Sigmoid colon (tissue), 7 donors: Measurements from ENCODE around the gene PITX3. TPM values are rescaled to one million over a fixed set of nuclear protein-coding genes. Genes with fewer than 3 reads are reported as not detected.
"Not testable (repeated sequence)": the region's sequence is repeated elsewhere in the genome, so short reads cannot be mapped to it uniquely, and the experiment has no call there.

ENCODE experiments used
- DNase-seq: peaks from one replicate; pipeline ENCODE4 v3.0.0-alpha.2; 2019
- H3K27ac ChIP-seq, 4 donors: fragments of 200-600 bp; sonication (generic); one replicate each; pipeline ENCODE4 v1.5.1; 2016 to 2019; ENCODE audit warnings: mild to moderate bottlenecking in 1 of 4
- H3K27me3 ChIP-seq, 3 donors: fragments of 200-600 bp; sonication (generic); one replicate each; pipeline ENCODE4 v1.5.1; 2019; ENCODE audit warnings: mild to moderate bottlenecking in 1 of 3
- H3K36me3 ChIP-seq, 4 donors: fragments of 200-600 bp; sonication (generic); one replicate each; pipeline ENCODE4 v1.5.1; 2016 to 2019
- H3K4me1 ChIP-seq, 4 donors: fragments of 200-600 bp; sonication (generic); one replicate each; pipeline ENCODE4 v1.5.1; 2017 to 2019
- H3K4me3 ChIP-seq, 4 donors: fragments of 200-600 bp; sonication (generic); one replicate each; pipeline ENCODE4 v1.5.1; 2017 to 2019; ENCODE audit warnings: mild to moderate bottlenecking in 2 of 4, moderate library complexity in 1 of 4
- H3K9me3 ChIP-seq, 4 donors: fragments of 200-600 bp in 3 of 4; sonication (generic) in 3 of 4; one replicate each; pipeline versions ENCODE4 v1.5.1 to v1.6.1; 2013 to 2019
- EP300 ChIP-seq, 4 donors: sonication (generic); formaldehyde crosslinking; IDR thresholded peaks; one replicate each; pipeline ENCODE4 v1.6.1; 2017; ENCODE audit warnings: antibody characterized with exemption in 4 of 4
- POLR2A ChIP-seq, 2 donors: fragments of 450-650 bp; IDR thresholded peaks; one replicate each; pipeline ENCODE4 v1.6.1; 2016; ENCODE audit warnings: antibody characterized with exemption in 2 of 2, mild to moderate bottlenecking in 2 of 2, moderate library complexity in 2 of 2
- POLR2AphosphoS5 ChIP-seq, 4 donors: sonication (generic); formaldehyde crosslinking; IDR thresholded peaks; one replicate each; pipeline ENCODE4 v1.6.1; 2017; ENCODE audit warnings: antibody characterized with exemption in 4 of 4
- WGBS, 2 donors: extraction: QIAGEN DNeasy Blood & Tissue Kit; methylation state at CpG; one replicate each; pipeline ENCODE4 v1.1.7; 2013; 5-methylcytosine and 5-hydroxymethylcytosine counted together
- intact Hi-C: fragments of 100-400 bp; cut with DNase I; formaldehyde crosslinking; loops from one replicate; pipeline ENCODE4 v1.15.1; 2023
- polyA plus RNA-seq, 3 donors: library from polyadenylated mRNA; stranded (reverse); fragments of 200-250 nt; gene quantifications; one replicate each; pipeline ENCODE4 v1.2.3, GENCODE V29; 2013
- total RNA-seq, 4 donors: library from RNA; depleted of rRNA; stranded (reverse); fragments of >200 nt; gene quantifications; one replicate each; pipeline ENCODE4 v1.1.0, GENCODE V29; 2016
- TF ChIP-seq, protein P1 (sequence below), 4 experiments: fragments of 450-650 bp in 3 of 4; fragments of 200-600 bp in 1 of 4; IDR thresholded peaks; one replicate each; pipeline ENCODE4 v1.5.1; 2016 to 2019; ENCODE audit warnings: antibody characterized with exemption in 4 of 4, mild to moderate bottlenecking in 3 of 4, moderate library complexity in 2 of 4
- donor health status: healthy with polysubstance abuse.
- donor health status: Bipolar disorder and iron deficiency.
- donor health status: healthy.

Gene PITX3
- total and polyA plus RNA-seq, 7 donors, result not detected

DNA sequence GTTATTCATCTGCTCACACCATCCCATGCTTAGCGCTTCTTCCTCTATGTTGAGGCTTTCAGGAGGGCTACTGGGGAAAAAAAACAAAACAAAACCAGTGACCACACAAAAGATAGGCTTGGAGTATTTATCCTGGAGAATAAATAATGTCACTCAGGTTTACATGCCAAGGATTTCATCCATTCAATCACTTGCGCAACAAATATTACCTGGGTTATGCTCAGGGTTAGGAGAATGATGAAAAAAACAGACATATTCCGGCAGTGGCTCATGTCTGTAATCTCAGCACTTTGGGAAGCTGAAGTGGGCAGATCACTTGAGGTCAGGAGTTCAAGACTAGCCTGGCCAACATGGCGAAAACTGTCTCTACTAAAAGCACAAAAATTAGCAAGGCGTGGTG is 18.5 kb downstream of the PITX3 start:
- H3K27me3 ChIP-seq, result no peaks in the 10 kb centered on the region
- intact Hi-C loops, result loop anchor here (10.0 kb wide), 1 partner anchor 362 kb away; no protein-coding TSS in a partner anchor
- H3K4me3 ChIP-seq, result no peak overlapping the region
- no peaks in the 10 kb centered on the region for H3K9me3 ChIP-seq
- TF ChIP-seq, protein P1, sequence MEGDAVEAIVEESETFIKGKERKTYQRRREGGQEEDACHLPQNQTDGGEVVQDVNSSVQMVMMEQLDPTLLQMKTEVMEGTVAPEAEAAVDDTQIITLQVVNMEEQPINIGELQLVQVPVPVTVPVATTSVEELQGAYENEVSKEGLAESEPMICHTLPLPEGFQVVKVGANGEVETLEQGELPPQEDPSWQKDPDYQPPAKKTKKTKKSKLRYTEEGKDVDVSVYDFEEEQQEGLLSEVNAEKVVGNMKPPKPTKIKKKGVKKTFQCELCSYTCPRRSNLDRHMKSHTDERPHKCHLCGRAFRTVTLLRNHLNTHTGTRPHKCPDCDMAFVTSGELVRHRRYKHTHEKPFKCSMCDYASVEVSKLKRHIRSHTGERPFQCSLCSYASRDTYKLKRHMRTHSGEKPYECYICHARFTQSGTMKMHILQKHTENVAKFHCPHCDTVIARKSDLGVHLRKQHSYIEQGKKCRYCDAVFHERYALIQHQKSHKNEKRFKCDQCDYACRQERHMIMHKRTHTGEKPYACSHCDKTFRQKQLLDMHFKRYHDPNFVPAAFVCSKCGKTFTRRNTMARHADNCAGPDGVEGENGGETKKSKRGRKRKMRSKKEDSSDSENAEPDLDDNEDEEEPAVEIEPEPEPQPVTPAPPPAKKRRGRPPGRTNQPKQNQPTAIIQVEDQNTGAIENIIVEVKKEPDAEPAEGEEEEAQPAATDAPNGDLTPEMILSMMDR (IDR thresholded peaks at IDR 0.05), result no peak
- TF ChIP-seq POLR2AphosphoS5 (IDR thresholded peaks at IDR 0.05) (no peak), POLR2A (IDR thresholded peaks at IDR 0.05) (no peak), EP300 (IDR thresholded peaks at IDR 0.05) (no peak)
- H3K36me3 ChIP-seq, result no peaks in the 10 kb centered on the region
- 87 to 90% methylated on average over 5 of the region's 5 CpGs for WGBS, 2 donors
- DNase-seq, result no peak
- peaks cover 0 to 15% (median 12%) of the 10 kb centered on the region in 4 donors for H3K4me1 ChIP-seq
- no peak overlapping the region for H3K27ac ChIP-seq

DNA sequence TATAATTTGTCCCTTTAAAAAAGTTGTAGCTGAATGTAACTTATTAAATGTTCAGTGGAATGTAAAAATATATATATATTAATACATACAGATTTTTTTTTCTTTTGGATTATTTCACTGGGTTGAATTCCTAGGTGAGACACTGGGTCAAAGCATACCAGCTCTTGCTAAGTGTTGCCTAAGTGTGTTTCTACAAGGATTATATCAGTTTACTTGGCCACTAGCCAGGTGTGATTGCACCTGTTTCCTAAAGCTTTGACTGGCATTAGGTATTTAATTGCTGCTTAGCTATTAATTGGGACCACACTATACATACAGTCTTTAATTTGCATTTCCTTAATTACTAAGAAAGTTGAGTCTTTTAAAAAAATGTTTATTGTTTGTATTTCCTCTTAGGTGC is 20.7 kb downstream of the PITX3 start:
- Histone ChIP-seq H3K27me3 (no peaks in the 10 kb centered on the region), H3K9me3 (no peaks in the 10 kb centered on the region), H3K4me3 (no peak overlapping the region), H3K36me3 (no peaks in the 10 kb centered on the region), H3K27ac (no peak overlapping the region), H3K4me1 (peaks cover 0 to 3% (median 1%) of the 10 kb centered on the region in 4 donors)
- intact Hi-C loops, result loop anchor here (10.0 kb wide), 1 partner anchor 364 kb away; no protein-coding TSS in a partner anchor
- no peak for DNase-seq
- TF ChIP-seq, protein P1 (IDR thresholded peaks at IDR 0.05), result no peak
- TF ChIP-seq POLR2AphosphoS5 (IDR thresholded peaks at IDR 0.05), result no peak
- TF ChIP-seq POLR2A (IDR thresholded peaks at IDR 0.05), result no peak
- no peak for TF ChIP-seq EP300 (IDR thresholded peaks at IDR 0.05)

DNA sequence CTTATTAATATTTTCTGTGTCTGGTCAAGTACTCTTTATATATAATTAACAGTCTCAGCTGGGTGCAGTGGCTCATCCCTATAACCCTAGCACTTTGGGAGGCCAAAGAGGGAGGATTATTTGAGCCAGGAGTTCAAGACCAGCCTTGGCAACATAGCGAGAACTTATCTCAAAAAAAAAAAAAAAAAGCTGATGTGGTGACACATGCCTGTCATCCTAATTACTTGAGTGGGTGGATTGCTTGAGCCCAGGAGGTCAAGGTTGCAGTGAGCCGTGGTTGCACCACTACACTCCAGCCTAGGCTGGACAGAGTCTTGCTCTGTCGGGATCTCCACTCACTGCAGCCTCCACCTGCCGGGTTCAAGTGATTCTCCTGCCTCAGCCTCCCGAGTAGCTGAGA is 21.9 kb downstream of the PITX3 start:
- H3K27me3 ChIP-seq, result no peaks in the 10 kb centered on the region
- WGBS, 2 donors, result 77 to 82% methylated on average over 5 of the region's 5 CpGs
- H3K36me3 ChIP-seq, result no peaks in the 10 kb centered on the region
- no peak overlapping the region for H3K27ac ChIP-seq
- no peak overlapping the region for H3K4me3 ChIP-seq
- H3K4me1 ChIP-seq, result no peaks in the 10 kb centered on the region
- intact Hi-C loops, result no loop called here
- no peak for TF ChIP-seq POLR2AphosphoS5 (IDR thresholded peaks at IDR 0.05)
- no peak for TF ChIP-seq EP300 (IDR thresholded peaks at IDR 0.05)
- TF ChIP-seq, protein P1 (IDR thresholded peaks at IDR 0.05), result no peak
- no peak for TF ChIP-seq POLR2A (IDR thresholded peaks at IDR 0.05)
- H3K9me3 ChIP-seq, result no peaks in the 10 kb centered on the region
- no peak for DNase-seq

- intact Hi-C loops, DNase-seq, H3K4me1 ChIP-seq, H3K36me3 ChIP-seq, H3K9me3 ChIP-seq, H3K27me3 ChIP-seq, H3K4me3 ChIP-seq, H3K27ac ChIP-seq: not testable (repeated sequence)
- 58 to 92% methylated on average over 4 of the region's 4 CpGs for WGBS, 2 donors
These were observed 27.7 kb downstream of the PITX3 start for GRCh38 chr10:102213599-102213998.

DNA sequence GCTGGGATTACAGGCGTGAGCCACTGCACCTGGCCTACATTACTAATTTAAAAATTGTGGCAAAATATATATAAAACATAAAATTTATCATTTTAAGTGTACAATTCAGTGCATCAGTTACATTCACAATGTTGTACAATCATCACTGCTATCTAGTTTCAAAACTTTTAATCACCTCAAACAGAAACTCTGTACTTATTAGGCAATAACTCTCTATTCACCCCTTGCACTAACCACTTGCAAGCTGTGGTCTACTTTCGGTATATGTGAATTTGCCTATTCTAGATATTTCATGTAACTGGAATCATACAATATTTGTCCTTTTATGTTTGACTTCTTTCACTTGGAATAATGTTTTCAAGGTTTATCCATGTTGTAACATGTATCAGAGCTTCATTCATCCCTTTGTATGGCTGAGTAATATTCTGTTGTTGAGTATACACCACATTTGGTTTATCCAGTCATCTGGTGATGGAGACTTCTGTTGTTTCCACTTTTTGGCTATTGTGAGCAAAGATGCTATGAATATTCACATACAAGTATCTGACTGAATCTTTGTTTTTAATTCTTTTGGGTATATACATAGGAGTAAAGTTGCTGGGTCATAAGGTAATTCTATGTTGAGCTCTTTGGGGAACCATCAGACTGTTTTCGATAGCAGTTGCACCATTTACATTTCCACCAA is 29.6 kb downstream of the PITX3 start:
- Histone ChIP-seq H3K4me3 (no peak overlapping the region), H3K9me3 (peaks cover 0 to 2% (median 0%) of the 10 kb centered on the region in 4 donors), H3K27ac (no peak overlapping the region), H3K27me3 (no peaks in the 10 kb centered on the region), H3K36me3 (no peaks in the 10 kb centered on the region), H3K4me1 (no peaks in the 10 kb centered on the region)
- DNase-seq, result no peak
- TF ChIP-seq, protein P1 (IDR thresholded peaks at IDR 0.05), result no peak
- TF ChIP-seq POLR2AphosphoS5 (IDR thresholded peaks at IDR 0.05) (no peak), EP300 (IDR thresholded peaks at IDR 0.05) (no peak), POLR2A (IDR thresholded peaks at IDR 0.05) (no peak)
- intact Hi-C loops, result no loop called here
- 88 to 92% methylated on average over 3 of the region's 3 CpGs for WGBS, 2 donors
